Adrenal gland (tissue), 12 donors: ENCODE data around the gene WNT7A. TPM values are rescaled to one million over a fixed set of nuclear protein-coding genes. Genes with fewer than 3 reads are reported as not detected.

ENCODE experiments used
- DNase-seq, 7 donors: peaks; one replicate each; pipeline ENCODE4 v3.0.0-alpha.2; 2019 to 2020
- H3K27ac ChIP-seq, 5 donors: fragments of 200-600 bp; sonication (generic) in 4 of 5; 1 replicate in 3 of 5; 2 replicates in 2 of 5; pipeline versions ENCODE4 v1.5.1 to v1.8.0; 2016 to 2020; ENCODE audit warnings: mild to moderate bottlenecking in 1 of 5
- H3K27me3 ChIP-seq: fragments of 200-600 bp; 2 replicates; pipeline ENCODE4 v1.8.0; 2021
- H3K36me3 ChIP-seq, 2 donors: fragments of 200-600 bp; replicated peaks in 1 of 2; 1 replicate in 1 of 2; 2 replicates in 1 of 2; pipeline versions ENCODE4 v1.5.1 to v1.8.0; 2018 to 2022
- H3K4me1 ChIP-seq, 2 donors: fragments of 200-600 bp; replicated peaks in 1 of 2; 1 replicate in 1 of 2; 2 replicates in 1 of 2; pipeline versions ENCODE4 v1.5.1 to v1.8.0; 2018 to 2021
- H3K4me3 ChIP-seq, 4 donors: fragments of 200-600 bp; sonication (generic) in 3 of 4; one replicate each; pipeline ENCODE4 v1.5.1; 2016 to 2018
- H3K9me3 ChIP-seq, 3 donors: fragments of 200-600 bp; sonication (generic) in 1 of 3; replicated peaks in 1 of 3; 1 replicate in 2 of 3; 2 replicates in 1 of 3; pipeline versions ENCODE4 v1.5.1 to v1.8.0; 2016 to 2021
- CTCF ChIP-seq, 6 experiments: fragments of 450-650 bp in 4 of 6; fragments of 200-600 bp in 2 of 6; sonication (generic) in 1 of 6; IDR thresholded peaks; 1 replicate in 5 of 6; 2 replicates in 1 of 6; pipeline versions ENCODE4 v1.5.1 to v1.8.0; 2016 to 2021; ENCODE audit warnings: antibody characterized with exemption in 6 of 6, mild to moderate bottlenecking in 2 of 6, moderate library complexity in 1 of 6
- POLR2A ChIP-seq, 2 donors: fragments of 450-650 bp; IDR thresholded peaks; one replicate each; pipeline ENCODE4 v1.6.1; 2017; ENCODE audit warnings: antibody characterized with exemption in 2 of 2, mild to moderate bottlenecking in 2 of 2, moderate library complexity in 1 of 2
- WGBS, 4 donors: extraction: QIAGEN DNeasy Blood & Tissue Kit in 2 of 4; methylation state at CpG; one replicate each; pipeline versions ENCODE4 v1.1.5 to v1.1.7; 2013 to 2017; 5-methylcytosine and 5-hydroxymethylcytosine counted together
- intact Hi-C, 2 donors: fragments of 100-400 bp; cut with DNase I; formaldehyde crosslinking; loops; one replicate each; pipeline versions ENCODE4 v1.14.1 to v1.15.0; 2022 to 2023
- polyA plus RNA-seq, 3 donors: library from polyadenylated mRNA; stranded (reverse); fragments of 200-250 nt in 2 of 3; fragments of 350-450 nt in 1 of 3; fragmentation: Illumina TruSeq in 1 of 3; extraction: RNeasy Lipid Tissue Mini Kit (QIAGEN cat#74804) in 1 of 3; gene quantifications; one replicate each; pipeline ENCODE4 v1.2.3, GENCODE V29; 2013 to 2014
- total RNA-seq, 9 donors: library from RNA; depleted of rRNA in 4 of 9; stranded (reverse); fragments of >200 nt in 4 of 9; fragments of 120-200 nt in 1 of 9; fragmentation: NEBNext Ultra II Directional in 1 of 9; extraction: Animal tissue kit (Norgen Biotek cat#: 25700) in 1 of 9; gene quantifications; one replicate each; pipeline versions ENCODE4 v1.1.0 to v1.2.4, GENCODE V29; 2013 to 2023
- donor health status: healthy with polysubstance abuse.
- donor health status: Bipolar disorder and iron deficiency.
- donor health status: DM: yes; HTN: yes; CAD: no.
- donor health status: DM: no; HTN: no; CAD: no.
- donor health status: DM: no; HTN: no; CAD: no.
- donor health status: DM: yes; HTN: yes; CAD: no.

The WNT7A gene
- total and polyA plus RNA-seq, 12 donors, result under 0.01 TPM; not detected in 11

- no peaks in the 10 kb centered on the region for H3K4me1 ChIP-seq
- TF ChIP-seq CTCF (IDR thresholded peaks at IDR 0.05) (no peak), POLR2A (IDR thresholded peaks at IDR 0.05) (no peak)
- no peaks in the 10 kb centered on the region for H3K9me3 ChIP-seq
- 60 to 81% (median 77%) methylated on average over 5 to 17 of the region's 17 CpGs for WGBS, 4 donors
- H3K36me3 ChIP-seq, result no peaks in the 10 kb centered on the region
- intact Hi-C loops, result no loop called here
- H3K27ac ChIP-seq, result no peak overlapping the region
- DNase-seq, result no peak
- H3K4me3 ChIP-seq, result no peak overlapping the region
- peaks cover 3% of the 10 kb centered on the region for H3K27me3 ChIP-seq
Observed at GRCh38 chr3:13795816-13796215, 84.1 kb downstream of the WNT7A start.

GRCh38 chr3:13794322-13794721 lies 85.5 kb downstream of the WNT7A start:
- H3K4me3 ChIP-seq, result no peak overlapping the region

DNA sequence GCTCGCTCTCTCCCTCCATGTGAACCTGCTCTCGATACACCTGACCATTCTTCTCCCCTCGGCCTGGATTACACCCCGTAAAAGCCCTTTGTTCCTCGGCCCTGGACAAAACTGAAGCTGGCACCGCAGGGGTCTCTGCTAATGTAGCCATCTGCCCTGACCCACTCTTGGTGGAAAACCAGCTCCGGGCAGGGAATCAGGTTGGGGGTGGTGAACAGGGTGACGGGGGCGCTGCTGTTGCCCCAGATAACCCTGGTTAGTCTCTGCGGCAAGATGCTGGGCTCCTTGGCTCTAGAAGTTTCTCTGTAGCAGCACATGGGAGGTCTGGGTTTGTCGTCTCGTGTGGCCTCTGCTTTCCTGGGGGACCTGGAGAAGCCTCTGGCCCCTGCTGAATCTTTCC lies 86.4 kb downstream of the WNT7A start:
- no peak overlapping the region for H3K4me3 ChIP-seq
- no peaks in the 10 kb centered on the region for H3K36me3 ChIP-seq
- H3K27ac ChIP-seq, result no peak overlapping the region
- peaks cover 6% of the 10 kb centered on the region for H3K27me3 ChIP-seq
- TF ChIP-seq CTCF (IDR thresholded peaks at IDR 0.05) (no peak), POLR2A (IDR thresholded peaks at IDR 0.05) (no peak)
- WGBS, 4 donors, result 74 to 81% (median 78%) methylated on average over 10 to 12 of the region's 12 CpGs
- no peaks in the 10 kb centered on the region for H3K4me1 ChIP-seq
- H3K9me3 ChIP-seq, result no peaks in the 10 kb centered on the region
- DNase-seq, result no peak
- intact Hi-C loops, result no loop called here

More at GRCh38 chr3:13794322-13794721, 85.5 kb downstream of the WNT7A start:
- intact Hi-C loops, result no loop called here
- no peak for DNase-seq
- peaks cover 3% of the 10 kb centered on the region for H3K27me3 ChIP-seq
- no peaks in the 10 kb centered on the region for H3K9me3 ChIP-seq
- no peak overlapping the region for H3K27ac ChIP-seq
- TF ChIP-seq CTCF (IDR thresholded peaks at IDR 0.05), result no peak
- TF ChIP-seq POLR2A (IDR thresholded peaks at IDR 0.05), result no peak
- 73 to 85% (median 83%) methylated on average over 5 to 9 of the region's 9 CpGs for WGBS, 4 donors
- H3K4me1 ChIP-seq, result no peaks in the 10 kb centered on the region
- no peaks in the 10 kb centered on the region for H3K36me3 ChIP-seq

GRCh38 chr3:13792512-13793371 lies 87.1 kb downstream of the WNT7A start:
- intact Hi-C loops, result no loop called here
- 61 to 73% (median 69%) methylated on average over 15 to 29 of the region's 29 CpGs for WGBS, 4 donors

More at GRCh38 chr3:13792512-13793371, 87.1 kb downstream of the WNT7A start:
- no peaks in the 10 kb centered on the region for H3K9me3 ChIP-seq
- no peak for DNase-seq
- peaks cover 7% of the 10 kb centered on the region for H3K27me3 ChIP-seq
- H3K4me1 ChIP-seq, result no peaks in the 10 kb centered on the region
- H3K36me3 ChIP-seq, result no peaks in the 10 kb centered on the region
- H3K27ac ChIP-seq, result no peak overlapping the region
- TF ChIP-seq POLR2A (IDR thresholded peaks at IDR 0.05) (no peak), CTCF (IDR thresholded peaks at IDR 0.05) (no peak)
- H3K4me3 ChIP-seq, result no peak overlapping the region
